ENCODE results near the gene PCNX2.

PCNX2 gene

DNA sequence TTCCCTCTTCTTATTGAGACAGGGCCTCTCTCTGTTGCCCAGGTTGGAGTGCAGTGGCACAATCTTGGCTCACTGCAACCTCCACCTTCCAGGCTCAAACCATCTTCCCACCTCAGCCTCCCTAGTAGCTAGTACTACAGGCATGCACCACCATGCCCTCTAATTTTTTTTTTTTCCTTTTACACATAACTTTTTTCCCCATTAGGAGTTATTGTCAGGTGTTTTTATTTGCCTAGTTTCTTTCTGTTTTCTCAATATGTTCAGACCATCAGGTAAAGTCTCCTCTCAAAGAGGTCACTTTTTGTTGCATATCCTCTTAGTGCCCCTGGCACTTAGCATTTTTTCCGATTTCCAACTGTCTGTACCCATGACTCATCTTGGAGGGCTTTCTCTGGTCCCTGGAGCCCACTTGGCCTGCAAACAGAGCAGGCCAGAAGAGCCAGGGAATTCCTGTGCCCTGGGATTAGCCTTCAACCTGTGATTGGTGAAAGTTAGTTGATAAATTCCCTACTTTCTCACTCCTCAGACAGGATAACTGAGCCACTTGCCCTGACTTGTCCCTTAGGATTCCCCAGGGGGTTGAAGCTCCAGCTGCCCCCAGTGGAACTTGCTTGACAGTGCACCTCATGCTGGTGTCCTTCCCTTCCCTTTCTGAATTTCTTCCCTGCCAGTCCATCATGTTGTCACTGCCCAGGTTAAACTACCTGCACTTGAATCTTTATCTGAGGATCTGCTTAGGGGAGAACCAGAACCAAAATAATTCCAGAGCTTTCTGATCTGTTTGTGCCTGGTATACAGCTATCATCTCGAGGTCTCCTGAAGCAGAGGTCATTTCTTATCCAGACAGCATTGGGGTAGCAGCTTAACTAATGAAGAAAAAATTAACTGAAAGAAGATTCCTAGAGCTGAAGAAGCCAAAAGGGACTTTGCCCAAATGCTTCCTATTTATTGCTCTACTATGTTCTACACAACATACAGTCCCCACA lies 342.7 kb downstream of the PCNX2 start (continued):
- TF ChIP-seq, protein P1, sequence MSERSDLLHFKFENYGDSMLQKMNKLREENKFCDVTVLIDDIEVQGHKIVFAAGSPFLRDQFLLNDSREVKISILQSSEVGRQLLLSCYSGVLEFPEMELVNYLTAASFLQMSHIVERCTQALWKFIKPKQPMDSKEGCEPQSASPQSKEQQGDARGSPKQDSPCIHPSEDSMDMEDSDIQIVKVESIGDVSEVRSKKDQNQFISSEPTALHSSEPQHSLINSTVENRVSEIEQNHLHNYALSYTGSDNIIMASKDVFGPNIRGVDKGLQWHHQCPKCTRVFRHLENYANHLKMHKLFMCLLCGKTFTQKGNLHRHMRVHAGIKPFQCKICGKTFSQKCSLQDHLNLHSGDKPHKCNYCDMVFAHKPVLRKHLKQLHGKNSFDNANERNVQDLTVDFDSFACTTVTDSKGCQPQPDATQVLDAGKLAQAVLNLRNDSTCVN (tag by site-specific recombination; optimal IDR thresholded peaks at IDR 0.05) = no peak
- TF ChIP-seq ZNF157 (tag by site-specific recombination; IDR thresholded peaks at IDR 0.05) = no peak
- 0 out of 2 replicates have a peak, but pooled peaks have one; percentile 21 for TF ChIP-seq OSR2 (tag by site-specific recombination; IDR thresholded peaks at IDR 0.05)
- TF ChIP-seq ZNF121 (tag by site-specific recombination; IDR thresholded peaks at IDR 0.05) = no peak
- TF ChIP-seq ZNF76 (tag by site-specific recombination; IDR thresholded peaks at IDR 0.05; ENCODE audit: borderline replicate concordance, low read depth) = no peak
- no peak for TF ChIP-seq ZNF48 (tag by site-specific recombination; IDR thresholded peaks at IDR 0.05)
- TF ChIP-seq ZNF792 (tag by site-specific recombination; IDR thresholded peaks at IDR 0.05) = no peak
- TF ChIP-seq ZNF510 (tag by site-specific recombination; IDR thresholded peaks at IDR 0.05; ENCODE audit: insufficient replicate concordance) = no peak
- TF ChIP-seq ZNF473 (tag by site-specific recombination; IDR thresholded peaks at IDR 0.05) = no peak
- TF ChIP-seq, protein P2, sequence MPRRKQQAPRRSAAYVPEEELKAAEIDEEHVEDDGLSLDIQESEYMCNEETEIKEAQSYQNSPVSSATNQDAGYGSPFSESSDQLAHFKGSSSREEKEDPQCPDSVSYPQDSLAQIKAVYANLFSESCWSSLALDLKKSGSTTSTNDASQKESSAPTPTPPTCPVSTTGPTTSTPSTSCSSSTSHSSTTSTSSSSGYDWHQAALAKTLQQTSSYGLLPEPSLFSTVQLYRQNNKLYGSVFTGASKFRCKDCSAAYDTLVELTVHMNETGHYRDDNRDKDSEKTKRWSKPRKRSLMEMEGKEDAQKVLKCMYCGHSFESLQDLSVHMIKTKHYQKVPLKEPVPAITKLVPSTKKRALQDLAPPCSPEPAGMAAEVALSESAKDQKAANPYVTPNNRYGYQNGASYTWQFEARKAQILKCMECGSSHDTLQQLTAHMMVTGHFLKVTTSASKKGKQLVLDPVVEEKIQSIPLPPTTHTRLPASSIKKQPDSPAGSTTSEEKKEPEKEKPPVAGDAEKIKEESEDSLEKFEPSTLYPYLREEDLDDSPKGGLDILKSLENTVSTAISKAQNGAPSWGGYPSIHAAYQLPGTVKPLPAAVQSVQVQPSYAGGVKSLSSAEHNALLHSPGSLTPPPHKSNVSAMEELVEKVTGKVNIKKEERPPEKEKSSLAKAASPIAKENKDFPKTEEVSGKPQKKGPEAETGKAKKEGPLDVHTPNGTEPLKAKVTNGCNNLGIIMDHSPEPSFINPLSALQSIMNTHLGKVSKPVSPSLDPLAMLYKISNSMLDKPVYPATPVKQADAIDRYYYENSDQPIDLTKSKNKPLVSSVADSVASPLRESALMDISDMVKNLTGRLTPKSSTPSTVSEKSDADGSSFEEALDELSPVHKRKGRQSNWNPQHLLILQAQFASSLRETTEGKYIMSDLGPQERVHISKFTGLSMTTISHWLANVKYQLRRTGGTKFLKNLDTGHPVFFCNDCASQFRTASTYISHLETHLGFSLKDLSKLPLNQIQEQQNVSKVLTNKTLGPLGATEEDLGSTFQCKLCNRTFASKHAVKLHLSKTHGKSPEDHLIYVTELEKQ (tag by site-specific recombination; IDR thresholded peaks at IDR 0.05; ENCODE audit: borderline replicate concordance) = no peak
- TF ChIP-seq, protein P3, sequence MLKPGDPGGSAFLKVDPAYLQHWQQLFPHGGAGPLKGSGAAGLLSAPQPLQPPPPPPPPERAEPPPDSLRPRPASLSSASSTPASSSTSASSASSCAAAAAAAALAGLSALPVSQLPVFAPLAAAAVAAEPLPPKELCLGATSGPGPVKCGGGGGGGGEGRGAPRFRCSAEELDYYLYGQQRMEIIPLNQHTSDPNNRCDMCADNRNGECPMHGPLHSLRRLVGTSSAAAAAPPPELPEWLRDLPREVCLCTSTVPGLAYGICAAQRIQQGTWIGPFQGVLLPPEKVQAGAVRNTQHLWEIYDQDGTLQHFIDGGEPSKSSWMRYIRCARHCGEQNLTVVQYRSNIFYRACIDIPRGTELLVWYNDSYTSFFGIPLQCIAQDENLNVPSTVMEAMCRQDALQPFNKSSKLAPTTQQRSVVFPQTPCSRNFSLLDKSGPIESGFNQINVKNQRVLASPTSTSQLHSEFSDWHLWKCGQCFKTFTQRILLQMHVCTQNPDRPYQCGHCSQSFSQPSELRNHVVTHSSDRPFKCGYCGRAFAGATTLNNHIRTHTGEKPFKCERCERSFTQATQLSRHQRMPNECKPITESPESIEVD (tag by site-specific recombination; IDR thresholded peaks at IDR 0.05) = peak; percentile 56; the same call in 1 of the 2 replicates
- no peak for TF ChIP-seq ZNF830 (tag by site-specific recombination; IDR thresholded peaks at IDR 0.05; ENCODE audit: low read depth)
- TF ChIP-seq ZNF292 (tag by site-specific recombination; IDR thresholded peaks at IDR 0.05; ENCODE audit: borderline replicate concordance, low read depth) = no peak
- TF ChIP-seq, protein P4, sequence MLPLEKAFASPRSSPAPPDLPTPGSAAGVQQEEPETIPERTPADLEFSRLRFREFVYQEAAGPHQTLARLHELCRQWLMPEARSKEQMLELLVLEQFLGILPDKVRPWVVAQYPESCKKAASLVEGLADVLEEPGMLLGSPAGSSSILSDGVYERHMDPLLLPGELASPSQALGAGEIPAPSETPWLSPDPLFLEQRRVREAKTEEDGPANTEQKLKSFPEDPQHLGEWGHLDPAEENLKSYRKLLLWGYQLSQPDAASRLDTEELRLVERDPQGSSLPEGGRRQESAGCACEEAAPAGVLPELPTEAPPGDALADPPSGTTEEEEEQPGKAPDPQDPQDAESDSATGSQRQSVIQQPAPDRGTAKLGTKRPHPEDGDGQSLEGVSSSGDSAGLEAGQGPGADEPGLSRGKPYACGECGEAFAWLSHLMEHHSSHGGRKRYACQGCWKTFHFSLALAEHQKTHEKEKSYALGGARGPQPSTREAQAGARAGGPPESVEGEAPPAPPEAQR (tag by site-specific recombination; IDR thresholded peaks at IDR 0.05) = no peak
- TF ChIP-seq ZBTB48 (tag by site-specific recombination; IDR thresholded peaks at IDR 0.05) = peak; percentile 98
- TF ChIP-seq, protein P5, sequence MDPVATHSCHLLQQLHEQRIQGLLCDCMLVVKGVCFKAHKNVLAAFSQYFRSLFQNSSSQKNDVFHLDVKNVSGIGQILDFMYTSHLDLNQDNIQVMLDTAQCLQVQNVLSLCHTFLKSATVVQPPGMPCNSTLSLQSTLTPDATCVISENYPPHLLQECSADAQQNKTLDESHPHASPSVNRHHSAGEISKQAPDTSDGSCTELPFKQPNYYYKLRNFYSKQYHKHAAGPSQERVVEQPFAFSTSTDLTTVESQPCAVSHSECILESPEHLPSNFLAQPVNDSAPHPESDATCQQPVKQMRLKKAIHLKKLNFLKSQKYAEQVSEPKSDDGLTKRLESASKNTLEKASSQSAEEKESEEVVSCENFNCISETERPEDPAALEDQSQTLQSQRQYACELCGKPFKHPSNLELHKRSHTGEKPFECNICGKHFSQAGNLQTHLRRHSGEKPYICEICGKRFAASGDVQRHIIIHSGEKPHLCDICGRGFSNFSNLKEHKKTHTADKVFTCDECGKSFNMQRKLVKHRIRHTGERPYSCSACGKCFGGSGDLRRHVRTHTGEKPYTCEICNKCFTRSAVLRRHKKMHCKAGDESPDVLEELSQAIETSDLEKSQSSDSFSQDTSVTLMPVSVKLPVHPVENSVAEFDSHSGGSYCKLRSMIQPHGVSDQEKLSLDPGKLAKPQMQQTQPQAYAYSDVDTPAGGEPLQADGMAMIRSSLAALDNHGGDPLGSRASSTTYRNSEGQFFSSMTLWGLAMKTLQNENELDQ (tag by site-specific recombination; IDR thresholded peaks at IDR 0.05; ENCODE audit: low read depth) = no peak
- TF ChIP-seq KLF9 (tag by site-specific recombination; IDR thresholded peaks at IDR 0.05; ENCODE audit: low read depth) = no peak
- no peak for TF ChIP-seq ZNF701 (tag by site-specific recombination; IDR thresholded peaks at IDR 0.05)
- no peak for TF ChIP-seq ZNF10 (tag by site-specific recombination; IDR thresholded peaks at IDR 0.05)
- TF ChIP-seq, protein P6, sequence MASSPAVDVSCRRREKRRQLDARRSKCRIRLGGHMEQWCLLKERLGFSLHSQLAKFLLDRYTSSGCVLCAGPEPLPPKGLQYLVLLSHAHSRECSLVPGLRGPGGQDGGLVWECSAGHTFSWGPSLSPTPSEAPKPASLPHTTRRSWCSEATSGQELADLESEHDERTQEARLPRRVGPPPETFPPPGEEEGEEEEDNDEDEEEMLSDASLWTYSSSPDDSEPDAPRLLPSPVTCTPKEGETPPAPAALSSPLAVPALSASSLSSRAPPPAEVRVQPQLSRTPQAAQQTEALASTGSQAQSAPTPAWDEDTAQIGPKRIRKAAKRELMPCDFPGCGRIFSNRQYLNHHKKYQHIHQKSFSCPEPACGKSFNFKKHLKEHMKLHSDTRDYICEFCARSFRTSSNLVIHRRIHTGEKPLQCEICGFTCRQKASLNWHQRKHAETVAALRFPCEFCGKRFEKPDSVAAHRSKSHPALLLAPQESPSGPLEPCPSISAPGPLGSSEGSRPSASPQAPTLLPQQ (tag by site-specific recombination; IDR thresholded peaks at IDR 0.05) = peak; percentile 54; the same call in 1 of the 2 replicates
- TF ChIP-seq, protein P7, sequence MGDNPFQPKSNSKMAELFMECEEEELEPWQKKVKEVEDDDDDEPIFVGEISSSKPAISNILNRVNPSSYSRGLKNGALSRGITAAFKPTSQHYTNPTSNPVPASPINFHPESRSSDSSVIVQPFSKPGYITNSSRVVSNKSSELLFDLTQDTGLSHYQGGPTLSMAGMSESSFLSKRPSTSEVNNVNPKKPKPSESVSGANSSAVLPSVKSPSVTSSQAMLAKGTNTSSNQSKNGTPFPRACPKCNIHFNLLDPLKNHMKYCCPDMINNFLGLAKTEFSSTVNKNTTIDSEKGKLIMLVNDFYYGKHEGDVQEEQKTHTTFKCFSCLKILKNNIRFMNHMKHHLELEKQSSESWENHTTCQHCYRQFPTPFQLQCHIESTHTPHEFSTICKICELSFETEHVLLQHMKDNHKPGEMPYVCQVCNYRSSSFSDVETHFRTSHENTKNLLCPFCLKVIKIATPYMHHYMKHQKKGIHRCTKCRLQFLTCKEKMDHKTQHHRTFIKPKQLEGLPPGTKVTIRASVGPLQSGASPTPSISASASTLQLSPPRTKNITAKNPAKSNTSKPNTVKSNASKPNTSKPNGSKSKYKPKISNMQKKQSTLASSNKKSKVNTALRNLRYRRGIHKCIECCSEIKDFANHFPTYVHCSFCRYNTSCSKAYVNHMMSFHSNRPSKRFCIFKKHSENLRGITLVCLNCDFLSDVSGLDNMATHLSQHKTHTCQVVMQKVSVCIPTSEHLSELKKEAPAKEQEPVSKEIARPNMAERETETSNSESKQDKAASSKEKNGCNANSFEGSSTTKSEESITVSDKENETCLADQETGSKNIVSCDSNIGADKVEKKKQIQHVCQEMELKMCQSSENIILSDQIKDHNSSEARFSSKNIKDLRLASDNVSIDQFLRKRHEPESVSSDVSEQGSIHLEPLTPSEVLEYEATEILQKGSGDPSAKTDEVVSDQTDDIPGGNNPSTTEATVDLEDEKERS (tag by site-specific recombination; IDR thresholded peaks at IDR 0.05) = no peak
